ENCODE data around the gene RSPH3.
"Not testable (repeated sequence)": the region's sequence is repeated elsewhere in the genome, so short reads cannot be mapped to it uniquely, and the experiment has no call there.

Gene RSPH3

DNA sequence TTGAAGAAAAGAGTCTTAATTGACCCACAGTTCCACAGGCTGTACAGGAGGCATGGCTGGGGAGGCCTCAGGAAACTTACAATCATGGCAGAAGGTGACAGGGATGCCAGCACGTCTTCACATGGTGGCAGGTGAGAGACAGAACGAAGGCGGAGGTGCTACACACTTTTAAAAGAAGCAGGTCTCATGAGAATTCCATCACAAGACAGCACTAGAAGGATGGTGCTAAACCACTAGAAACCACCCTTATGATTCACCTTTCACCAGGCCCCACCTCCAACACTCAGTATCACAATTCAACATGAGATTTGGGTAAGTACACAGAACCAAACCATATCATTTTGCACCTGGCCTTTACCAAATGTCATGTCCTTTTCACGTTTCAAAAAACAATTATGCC, 23.9 kb upstream of the RSPH3 start:
- no peak for DNase-seq

DNA sequence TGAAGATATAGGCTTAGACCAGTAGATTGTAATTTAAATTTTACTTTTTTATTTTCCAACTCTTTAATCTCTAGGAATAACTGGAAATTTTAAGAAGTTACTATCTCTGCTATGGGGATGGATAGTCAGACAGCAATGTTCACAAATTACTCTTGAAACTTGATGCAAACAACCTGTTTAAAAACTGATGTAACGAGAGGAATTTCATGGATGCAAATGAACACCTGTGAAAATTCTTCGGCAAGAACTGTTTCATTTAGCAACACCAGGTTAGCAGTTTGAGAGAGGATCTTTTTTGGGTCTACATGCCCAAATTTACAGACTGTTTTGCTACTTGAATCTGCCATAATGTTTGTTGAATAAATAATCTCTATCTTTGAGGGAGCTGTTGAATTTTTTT, 20.0 kb upstream of the RSPH3 start:
- no peak for DNase-seq

DNA sequence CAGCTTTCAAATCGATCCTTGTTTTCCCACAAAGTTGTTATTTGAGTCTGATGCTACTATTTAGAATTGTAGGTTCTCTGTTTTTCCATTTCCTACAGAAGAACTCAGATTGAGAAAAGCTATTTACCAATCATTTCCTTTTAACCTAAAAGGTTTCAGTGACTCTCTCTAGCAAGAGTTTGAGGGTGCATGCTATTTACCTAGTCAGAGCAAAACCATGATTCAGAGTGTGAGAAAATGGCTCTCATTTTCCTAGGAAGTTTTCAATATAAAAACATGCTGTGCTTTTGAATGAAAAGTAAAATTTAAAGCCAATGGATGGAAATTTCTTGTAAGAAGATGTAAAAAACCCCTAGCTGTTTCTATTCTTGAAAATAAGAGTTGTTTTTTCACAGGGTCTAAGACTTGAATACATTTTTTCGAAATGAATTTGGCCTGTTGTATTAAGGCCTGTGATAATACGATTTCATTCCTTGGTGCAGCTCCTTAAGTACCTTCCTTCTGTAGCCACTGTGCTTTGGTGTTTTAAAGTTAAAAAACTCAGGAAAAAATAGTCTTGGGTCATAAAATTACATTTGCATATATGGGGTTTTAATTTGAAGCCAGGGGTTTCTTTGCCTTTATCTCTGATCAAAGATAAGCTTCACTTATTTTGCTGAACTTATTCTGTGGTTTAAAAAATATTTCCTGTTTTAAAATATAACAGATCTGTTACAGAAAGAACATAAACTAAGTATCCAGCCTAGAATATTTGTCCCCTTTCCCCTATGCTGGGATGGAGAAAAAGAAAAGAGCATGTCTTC, 18.0 kb upstream of the RSPH3 start:
- no peak for DNase-seq

DNA sequence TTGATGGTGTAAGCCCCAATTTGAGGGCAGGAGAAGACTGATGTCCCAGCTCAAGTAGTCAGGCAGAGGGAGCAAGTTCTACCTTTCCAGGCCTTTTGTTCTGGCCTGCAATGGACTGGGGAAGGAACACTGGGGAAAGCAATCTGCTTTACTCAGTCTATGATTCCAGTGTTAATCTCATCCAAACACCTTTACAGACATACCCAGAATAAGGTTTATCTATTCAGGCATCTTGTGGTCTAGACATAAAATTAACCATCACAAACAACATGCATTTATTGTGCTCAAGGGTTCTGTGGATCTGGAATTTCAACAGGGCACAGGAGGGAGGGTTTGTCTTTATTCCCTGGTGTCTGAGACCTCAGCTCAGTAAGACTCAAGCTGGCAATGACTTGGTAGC, 14.4 kb upstream of the RSPH3 start:
- no peak for DNase-seq

DNA sequence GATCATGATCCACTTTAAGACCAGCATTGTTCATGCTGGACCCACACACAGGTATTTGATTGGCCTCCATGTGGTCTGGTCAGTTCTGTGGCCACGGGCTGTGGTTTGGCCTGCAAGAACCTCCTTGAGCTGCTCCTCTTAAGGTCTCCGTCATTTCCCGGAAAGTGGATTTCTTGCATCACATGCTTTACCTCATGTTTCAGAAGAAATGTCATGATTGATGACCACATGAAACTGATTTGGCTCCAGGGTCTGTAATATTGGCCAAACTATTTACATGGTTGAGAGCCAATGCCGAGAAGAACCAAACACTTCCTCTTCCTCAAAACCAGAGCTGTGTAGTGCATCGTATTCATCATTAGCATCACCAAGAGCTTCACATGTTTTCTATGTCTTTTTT, 13.2 kb upstream of the RSPH3 start:
- DNase-seq: peak in 1 of 3 donors; percentile 46

DNA sequence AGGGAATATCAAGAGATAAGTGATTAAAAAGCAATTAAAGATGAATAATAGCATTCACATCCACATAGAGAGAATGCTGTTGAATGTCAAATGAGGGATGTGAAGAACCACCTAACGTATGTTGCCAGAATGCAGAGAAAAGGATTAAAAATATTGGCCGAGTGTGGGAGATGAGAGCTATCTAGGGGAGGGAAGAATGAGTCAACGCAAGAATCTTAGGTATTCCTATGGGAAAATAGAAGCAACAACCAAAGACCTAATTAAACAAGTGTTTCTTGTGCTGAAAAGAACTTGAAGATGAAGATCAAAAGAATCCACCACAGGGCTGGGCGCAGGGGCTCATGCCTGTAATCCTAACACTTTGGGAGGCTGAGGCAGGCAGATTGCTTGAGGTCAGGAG, 12.2 kb upstream of the RSPH3 start:
- DNase-seq: no peak

DNA sequence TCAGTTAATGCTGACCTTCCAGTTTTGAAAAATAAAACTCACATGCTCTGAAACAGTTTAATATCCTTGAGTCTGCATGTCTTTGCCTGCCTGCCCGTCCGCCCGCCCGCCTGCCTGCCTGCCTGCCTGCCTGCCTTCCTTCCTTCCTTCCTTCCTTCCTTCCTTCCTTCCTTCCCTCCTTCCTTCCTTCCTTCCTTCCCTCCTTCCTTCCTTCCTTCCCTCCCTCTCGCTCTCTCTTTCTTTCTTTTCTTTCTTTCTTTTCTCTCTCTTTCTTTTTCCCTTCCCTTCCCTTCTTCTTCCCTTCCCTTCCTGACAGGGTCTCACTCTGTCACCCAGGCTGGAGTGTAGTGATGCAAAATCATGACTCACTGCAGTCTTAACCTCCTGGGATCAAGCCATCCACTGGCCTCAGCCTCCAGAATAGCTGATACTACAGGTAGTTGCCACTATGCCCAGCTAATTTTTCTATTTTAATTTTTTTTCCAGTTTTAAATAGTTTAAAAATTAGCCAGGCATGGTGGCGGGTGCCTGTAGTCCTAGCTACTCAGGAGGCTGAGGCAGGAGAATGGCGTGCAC, 10.1 kb upstream of the RSPH3 start:
- not testable (repeated sequence) for DNase-seq

DNA sequence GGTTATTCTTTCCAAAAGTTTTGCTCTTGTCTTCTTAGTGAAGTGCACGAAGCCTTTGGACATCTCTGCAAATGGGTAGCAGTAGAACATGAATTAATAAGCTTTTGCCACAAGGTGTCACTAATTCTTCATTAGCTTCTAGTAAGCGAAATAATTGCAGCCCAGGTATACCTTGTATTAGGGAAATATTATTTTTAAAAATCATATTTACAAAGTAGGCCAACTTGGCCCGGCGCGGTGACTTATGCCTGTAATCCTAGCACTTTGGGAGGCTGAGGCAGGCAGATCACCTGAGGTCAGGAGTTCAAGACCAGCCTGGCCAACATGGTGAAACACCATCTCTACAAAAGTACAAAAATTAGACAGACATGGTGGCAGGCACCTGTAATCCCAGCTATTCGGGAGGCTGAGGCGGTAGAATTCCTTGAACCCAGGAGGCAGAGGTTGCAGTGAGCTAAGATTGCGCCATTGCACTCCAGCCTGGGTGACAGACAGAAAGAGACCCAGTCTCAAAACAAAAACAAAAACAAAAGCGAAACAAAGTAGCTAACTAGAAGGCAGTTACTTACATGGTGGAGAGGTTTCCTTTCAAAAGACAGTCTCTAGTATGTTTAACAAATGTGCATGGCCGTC, 8.8 kb upstream of the RSPH3 start:
- DNase-seq: peak; percentile 50 to 81 (median 79)

DNA sequence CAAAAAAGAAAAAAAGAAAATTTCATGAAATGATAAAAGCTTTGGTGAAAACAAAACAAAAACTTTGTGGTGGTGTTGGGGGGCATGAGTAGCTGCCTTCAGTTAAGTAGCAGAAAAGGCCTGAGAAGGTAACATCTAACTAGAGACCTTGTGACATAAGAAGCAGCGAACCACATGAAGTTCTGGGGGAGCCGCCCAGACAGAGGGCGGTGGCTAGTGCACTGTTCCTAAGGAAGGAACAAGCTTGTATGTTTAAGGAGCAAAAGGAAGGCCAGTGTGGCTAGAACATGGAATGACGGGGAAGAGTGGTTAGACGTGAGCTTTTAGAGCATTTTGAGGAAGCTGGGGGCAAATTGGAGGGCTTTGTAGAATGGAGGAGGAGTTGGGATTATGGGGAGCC, 7.5 kb upstream of the RSPH3 start:
- no peak for DNase-seq

DNA sequence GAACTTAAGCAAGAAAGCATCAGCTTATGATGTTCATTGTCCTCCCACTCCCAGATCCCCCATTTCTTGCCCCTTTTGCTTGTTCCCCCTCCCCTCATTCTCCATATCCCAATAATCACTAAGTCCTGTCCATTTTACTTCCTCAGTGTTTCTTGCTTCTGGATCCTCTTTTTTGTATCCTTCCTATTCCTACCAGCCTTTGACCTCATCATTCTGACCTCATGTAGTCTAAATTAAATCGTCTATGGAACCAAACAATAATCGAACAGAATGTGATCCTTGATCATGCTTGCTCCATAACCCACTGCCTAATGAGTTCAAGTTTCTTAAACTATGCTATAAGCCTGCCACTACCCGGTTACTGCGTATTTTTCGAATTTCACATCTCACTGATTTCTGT, 5.4 kb upstream of the RSPH3 start:
- DNase-seq: peak in 2 of 3 donors; percentile 17 to 39

DNA sequence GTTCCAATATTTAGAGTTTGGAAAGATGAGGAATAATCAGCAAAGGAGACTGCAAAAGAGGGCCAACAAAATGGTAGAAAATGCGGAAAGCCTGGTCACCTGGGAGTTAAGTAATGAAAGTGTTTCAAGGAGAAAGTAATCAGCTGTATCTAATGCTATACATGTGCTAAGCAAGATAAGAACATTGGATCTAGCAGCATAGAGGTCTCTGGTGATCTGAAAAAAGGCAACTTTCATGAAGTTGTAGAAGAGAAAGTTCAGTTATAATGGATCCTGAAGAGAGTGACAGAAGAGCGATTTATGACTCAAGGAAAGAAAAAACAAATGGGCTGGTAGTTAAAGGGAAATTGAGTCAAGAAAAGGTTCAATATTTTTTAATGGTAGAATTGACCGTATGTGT, 4.6 kb upstream of the RSPH3 start:
- no peak for DNase-seq

DNA sequence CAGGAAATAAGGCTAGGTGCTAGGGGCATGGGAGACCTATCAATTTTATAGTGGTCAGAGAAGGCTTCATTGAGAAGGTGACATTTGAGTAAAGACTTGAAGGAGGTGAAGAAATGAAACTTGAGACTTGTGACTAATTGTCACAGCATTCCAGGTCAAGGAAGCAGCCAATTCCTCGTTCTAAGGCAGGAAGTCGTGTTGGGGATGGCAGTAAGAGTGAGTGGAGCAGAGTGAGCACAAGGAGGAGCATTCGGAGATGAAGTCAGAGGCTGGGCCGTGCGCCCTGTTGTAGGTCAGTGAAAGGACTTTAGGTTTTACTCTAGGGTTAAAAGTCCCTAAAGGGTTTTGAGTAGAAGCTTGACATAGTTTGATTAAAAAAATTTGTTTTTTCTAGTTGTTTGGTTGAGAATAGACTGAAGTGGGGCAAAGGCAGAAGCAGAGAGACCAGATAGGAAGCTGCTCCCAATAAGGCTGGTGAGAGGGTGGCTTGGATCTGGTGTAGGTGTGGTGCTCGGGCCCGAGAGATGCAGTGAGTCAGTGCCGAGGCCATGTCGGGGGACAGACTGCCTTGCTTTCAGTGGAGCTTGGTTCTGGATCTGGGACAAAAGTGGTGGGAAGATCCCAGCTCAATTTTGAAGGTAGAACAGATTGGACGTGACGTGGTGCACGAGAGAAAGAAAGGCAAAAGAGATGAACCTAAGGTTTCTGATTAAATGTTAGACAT, 2.6 kb upstream of the RSPH3 start:
- DNase-seq: peak in 2 of 3 donors; percentile 17 to 31

DNA sequence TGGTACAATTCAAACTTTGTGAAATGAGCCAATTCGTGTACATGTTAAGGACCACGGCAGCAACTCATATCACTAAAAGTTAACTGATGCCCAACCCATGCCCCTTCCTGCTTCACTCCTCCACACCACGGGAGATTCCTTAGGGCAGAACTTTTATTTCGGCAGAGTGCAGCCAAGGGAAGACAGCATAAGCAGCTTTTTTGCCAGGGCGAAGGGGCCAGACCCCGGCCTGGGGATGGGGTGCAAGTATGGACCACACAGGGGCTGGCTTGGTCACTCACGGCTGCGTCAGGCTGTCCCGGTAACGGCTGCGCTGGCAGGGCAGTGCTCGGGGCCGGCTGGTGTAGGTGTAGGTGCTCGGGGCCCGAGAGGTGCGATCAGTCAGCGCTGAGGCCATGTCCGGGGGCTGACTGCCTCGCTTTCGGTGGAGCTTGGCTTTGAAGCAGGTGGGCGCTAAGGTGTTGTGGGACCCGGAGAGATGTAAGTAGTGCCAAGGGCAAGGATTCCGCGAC, 792 bp downstream of the RSPH3 start:
- DNase-seq: peak in 1 of 3 donors; percentile 19

DNA sequence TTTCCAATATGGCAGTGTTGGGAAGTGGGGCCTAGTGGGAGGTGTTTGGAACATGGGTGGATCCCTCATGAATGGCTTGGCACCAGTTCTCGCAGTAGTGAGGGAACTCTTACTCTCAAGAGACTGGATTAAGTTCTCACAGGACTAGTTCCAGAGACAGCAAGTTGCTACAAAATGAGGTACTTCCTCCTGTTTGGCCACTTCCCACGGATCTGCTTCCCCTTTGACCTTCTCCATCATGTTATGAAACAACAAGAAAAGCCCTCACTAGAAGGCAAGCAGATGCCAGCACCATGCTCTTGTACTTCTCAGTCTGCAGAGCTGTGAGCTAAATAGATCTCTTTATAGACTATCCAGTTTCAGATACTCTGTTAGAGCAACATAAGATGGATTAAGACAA, 3.1 kb downstream of the RSPH3 start:
- DNase-seq: peak; percentile 73 to 76 (median 73)

DNA sequence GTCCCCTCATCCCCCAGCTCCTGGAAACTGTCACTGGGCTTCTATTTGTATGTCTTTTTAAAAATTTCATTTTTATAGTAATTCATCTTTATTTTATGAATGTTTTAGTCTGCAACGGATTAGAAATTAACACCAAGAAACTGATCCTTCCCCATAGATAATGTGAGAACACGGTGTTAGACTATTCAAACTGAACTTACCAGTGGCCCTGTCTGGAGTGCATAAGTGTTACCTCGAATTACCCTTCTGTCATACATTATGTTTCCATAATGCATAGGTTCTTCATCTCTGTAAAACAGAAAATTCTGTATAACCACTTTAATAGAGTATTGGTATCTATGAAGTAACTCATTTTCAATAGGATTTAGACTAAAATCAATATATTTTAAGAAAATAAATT, 6.4 kb downstream of the RSPH3 start:
- DNase-seq: no peak

DNA sequence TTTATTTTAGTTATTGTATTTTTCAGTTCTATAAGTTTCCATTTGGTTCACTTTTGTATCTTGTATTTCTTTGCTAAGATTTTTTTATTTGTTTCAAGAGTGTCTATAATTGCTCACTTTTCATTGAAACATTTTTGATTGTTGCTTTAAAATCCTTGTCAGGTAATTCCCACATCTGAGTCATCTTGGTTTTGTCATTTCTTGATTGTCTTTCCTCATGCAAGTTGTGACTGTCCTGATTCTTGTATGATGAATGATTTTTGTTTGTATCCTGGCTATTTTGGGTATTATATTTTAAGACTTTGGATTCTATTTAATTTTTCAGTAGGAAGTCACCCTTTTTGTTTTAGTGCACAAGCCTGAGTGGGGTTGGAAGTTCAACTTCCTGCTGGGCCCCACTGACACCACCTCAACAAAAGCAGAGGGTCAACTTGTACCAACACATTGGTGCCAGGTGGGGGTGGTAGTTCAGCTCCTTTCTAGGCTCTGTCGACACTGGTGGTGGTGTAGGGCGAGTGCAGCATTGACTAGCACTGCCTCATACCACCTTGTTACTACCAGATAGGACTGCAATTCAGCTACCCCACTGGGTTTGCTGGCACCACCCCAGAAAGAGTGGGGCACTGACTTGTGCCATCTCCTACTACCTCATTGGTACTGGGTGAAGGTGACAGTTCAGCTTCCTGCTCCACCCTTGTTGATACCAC, 8.8 kb downstream of the RSPH3 start:
- peak; percentile 20 to 62 (median 51) for DNase-seq

DNA sequence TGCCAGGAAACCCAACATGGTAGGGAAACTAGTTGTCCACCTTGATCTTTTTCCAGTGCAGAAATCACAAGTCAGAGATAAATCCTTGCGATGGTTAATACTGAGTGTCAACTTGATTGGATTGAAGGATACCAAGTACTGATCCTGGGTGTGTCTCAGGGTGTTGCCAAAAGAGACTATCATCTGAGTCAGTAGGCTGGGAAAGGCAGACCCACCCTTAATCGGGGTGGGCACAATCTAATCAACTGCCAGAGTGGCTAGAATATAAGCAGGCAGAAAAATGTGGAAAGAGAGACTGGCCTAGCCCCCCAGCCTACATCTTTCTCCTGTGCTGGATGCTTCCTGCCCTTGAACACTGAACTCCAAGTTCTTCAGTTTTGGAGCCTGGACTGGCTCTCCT, 10.3 kb downstream of the RSPH3 start:
- not testable (repeated sequence) for DNase-seq

DNA sequence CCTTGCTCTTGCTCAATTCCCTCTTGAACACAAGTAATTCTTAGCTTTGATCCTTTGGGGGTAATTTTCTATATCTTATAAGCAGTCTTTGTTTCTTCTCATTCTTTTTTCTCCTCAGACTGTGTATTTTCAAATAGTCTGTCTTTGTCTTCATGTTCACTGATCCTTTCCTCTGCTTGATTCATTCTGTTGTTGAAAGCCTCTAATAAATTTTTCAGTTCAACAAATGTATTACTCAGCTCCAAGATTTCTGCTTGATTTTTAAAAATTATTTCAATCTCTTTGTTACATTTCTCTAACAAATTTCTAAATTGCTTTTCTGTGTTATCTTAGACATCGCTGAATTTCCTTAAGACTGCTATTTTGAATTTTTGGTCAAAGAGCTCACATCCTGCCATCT, 11.5 kb downstream of the RSPH3 start:
- DNase-seq: no peak

DNA sequence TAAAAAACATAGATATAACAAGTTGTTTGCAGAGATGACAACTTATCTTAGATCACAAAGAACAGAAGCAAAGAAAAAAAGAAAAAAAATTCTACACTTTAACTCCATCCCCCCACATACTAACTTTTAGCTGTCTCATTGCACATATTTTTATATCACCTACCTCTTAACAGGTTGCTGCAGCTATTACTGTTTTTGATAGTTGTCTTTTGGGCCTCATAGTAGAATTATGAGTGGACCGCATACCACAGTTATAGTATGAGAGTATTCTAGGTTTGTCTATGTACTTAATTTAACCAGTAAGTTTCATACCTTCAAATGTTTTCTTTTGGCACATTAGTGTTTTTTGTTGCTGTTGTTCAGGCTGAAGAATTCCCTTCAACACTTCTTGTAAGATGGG, 12.3 kb downstream of the RSPH3 start:
- DNase-seq: no peak

DNA sequence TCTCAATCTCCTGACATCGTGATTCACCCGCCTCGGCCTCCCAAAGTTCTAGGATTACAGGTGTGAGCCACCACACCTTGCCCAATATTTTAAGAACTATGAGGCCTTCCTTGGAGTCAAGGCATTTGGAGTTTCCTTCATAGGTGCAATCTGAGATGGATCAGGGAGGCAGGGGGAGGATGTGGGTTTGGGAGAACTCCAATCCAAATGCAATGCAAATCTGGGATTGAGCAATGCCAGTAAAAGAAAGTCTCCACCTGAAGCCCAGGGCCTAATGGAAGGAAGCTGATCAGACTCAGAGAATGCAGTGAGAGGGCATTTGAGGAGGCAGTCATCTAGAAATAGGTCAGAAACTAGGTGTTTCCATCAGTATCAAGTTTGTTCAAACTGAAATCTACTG, 21.2 kb downstream of the RSPH3 start:
- no peak for DNase-seq

DNA sequence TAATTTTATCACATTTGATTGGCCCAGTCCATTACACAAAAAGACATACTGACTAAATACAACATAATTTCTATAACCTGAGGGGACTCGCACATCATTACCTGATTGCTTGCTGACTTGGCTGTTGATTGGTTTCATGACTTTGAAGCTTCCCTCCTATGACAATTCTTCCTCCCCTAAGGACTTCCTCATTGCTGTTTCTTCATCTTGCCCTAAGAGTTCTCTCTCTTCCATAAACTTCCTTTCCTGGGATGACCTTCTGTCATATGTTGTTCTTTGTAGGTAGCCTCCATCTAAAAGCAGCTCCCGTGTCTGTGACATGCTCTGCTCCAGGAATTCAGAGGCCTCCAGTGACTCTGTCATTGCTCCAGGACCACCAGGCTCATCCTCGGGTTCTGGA, 22.6 kb downstream of the RSPH3 start:
- DNase-seq: peak in 1 of 3 donors; percentile 27
